ENCODE results near the gene TULP4.

The TULP4 gene

GRCh38 chr6:158531566-158531965 is 219.3 kb downstream of the TULP4 start:
- FAIRE-seq: no peak
- no peak for DNase-seq (ENCODE audit: insufficient read length, low spot score)
- TF ChIP-seq CTCF (IDR thresholded peaks at IDR 0.05; ENCODE audit: insufficient read depth, missing control alignments): no peak

GRCh38 chr6:158531970-158532369 is 219.7 kb downstream of the TULP4 start:
- TF ChIP-seq CTCF (IDR thresholded peaks at IDR 0.05; ENCODE audit: insufficient read depth, missing control alignments): no peak
- FAIRE-seq: no peak
- no peak for DNase-seq (ENCODE audit: insufficient read length, low spot score)

GRCh38 chr6:158536084-158536890 is 224.0 kb downstream of the TULP4 start:
- DNase-seq (ENCODE audit: insufficient read length, low spot score) (peak; percentile 60), FAIRE-seq (no peak)
- no peak for TF ChIP-seq CTCF (IDR thresholded peaks at IDR 0.05; ENCODE audit: insufficient read depth, missing control alignments)

GRCh38 chr6:158536891-158537798 is 224.9 kb downstream of the TULP4 start:
- peak; percentile 45 for DNase-seq (ENCODE audit: insufficient read length, low spot score)
- TF ChIP-seq CTCF (IDR thresholded peaks at IDR 0.05; ENCODE audit: insufficient read depth, missing control alignments): no peak
- FAIRE-seq: no peak

- no peak for TF ChIP-seq CTCF (IDR thresholded peaks at IDR 0.05; ENCODE audit: insufficient read depth, missing control alignments)
- FAIRE-seq (no peak), DNase-seq (ENCODE audit: insufficient read length, low spot score) (no peak)
Measured at GRCh38 chr6:158538741-158539140, 226.5 kb downstream of the TULP4 start.

GRCh38 chr6:158539413-158539812 is 227.1 kb downstream of the TULP4 start:
- TF ChIP-seq CTCF (IDR thresholded peaks at IDR 0.05; ENCODE audit: insufficient read depth, missing control alignments): no peak
- DNase-seq (ENCODE audit: insufficient read length, low spot score): no peak

More at GRCh38 chr6:158539413-158539812, 227.1 kb downstream of the TULP4 start:
- no peak for FAIRE-seq
